Fibroblast of pulmonary artery (primary cell): ENCODE results near the gene XYLT1.

Experiments used
- DNase-seq: peaks from one replicate; pipeline ENCODE4 v3.0.0-alpha.2; 2010; ENCODE audit warnings: low read depth
- H3K4me3 ChIP-seq: replicated peaks from 2 replicates; pipeline ENCODE4 v1.5.1; 2011; ENCODE audit warnings: low read depth, mild to moderate bottlenecking, control low read depth, low read length, moderate library complexity
- TF ChIP-seq, protein P1 (sequence below): IDR thresholded peaks from 2 replicates; pipeline ENCODE4 v1.5.1; 2011; ENCODE audit warnings: mild to moderate bottlenecking, control low read depth, low read length, inconsistent platforms; ENCODE audit errors: missing control alignments

The XYLT1 gene

DNA sequence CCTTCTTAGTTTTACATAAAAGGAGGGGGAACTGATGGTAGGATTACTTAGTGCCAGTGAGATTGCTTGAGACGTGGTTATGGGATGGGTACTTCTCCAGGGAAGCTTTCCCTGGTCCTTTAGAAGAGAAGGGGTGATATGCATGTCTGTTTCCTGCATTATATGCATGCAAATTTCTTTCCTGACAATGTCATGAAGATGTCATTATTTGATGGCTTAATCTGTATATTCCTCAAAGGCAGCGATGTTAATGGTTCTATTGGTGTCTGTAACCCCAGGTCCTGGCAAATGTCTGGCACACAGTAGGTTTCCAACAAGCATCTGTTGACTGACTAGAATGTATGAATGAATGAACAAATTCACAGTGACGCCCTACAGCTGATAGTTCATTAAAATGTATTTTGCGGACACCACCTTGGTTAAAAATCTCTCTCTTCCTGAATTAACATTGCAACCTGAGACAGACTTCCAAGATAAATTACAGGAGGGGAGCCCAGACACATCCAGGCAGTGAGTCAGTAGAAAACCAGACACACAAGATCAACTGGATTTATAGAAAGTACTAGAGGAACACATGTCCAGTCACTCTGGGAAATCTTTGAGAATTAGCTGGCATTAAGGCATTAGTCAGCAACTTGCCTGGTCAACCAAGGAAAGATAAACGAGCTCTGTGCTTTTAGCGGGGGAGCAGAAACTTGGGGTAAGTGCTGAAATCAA, 293.4 kb downstream of the XYLT1 start:
- H3K4me3 ChIP-seq = no peak overlapping the region
- DNase-seq = no peak
- TF ChIP-seq, protein P1, sequence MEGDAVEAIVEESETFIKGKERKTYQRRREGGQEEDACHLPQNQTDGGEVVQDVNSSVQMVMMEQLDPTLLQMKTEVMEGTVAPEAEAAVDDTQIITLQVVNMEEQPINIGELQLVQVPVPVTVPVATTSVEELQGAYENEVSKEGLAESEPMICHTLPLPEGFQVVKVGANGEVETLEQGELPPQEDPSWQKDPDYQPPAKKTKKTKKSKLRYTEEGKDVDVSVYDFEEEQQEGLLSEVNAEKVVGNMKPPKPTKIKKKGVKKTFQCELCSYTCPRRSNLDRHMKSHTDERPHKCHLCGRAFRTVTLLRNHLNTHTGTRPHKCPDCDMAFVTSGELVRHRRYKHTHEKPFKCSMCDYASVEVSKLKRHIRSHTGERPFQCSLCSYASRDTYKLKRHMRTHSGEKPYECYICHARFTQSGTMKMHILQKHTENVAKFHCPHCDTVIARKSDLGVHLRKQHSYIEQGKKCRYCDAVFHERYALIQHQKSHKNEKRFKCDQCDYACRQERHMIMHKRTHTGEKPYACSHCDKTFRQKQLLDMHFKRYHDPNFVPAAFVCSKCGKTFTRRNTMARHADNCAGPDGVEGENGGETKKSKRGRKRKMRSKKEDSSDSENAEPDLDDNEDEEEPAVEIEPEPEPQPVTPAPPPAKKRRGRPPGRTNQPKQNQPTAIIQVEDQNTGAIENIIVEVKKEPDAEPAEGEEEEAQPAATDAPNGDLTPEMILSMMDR = no peak

DNA sequence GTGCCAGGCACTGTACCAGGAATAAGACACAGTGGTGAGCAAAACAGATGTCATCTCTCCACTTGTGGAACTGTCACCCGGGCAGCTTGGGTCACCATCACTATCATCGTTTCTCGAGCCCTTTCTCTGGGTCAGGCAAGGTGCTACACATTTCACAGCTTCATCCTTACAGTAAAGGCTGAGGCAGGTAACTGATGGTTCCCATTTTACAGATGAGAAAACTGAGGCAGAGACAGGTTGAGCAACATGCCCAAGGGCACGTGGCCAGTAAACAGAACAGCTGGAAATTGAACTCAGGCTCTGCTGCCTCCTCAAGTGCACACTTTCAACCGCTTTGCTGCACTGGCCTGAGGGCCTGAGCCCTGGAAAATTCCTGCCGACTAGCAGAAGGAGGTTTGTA, 294.6 kb downstream of the XYLT1 start:
- TF ChIP-seq, protein P1 = no peak
- no peak for DNase-seq

DNA sequence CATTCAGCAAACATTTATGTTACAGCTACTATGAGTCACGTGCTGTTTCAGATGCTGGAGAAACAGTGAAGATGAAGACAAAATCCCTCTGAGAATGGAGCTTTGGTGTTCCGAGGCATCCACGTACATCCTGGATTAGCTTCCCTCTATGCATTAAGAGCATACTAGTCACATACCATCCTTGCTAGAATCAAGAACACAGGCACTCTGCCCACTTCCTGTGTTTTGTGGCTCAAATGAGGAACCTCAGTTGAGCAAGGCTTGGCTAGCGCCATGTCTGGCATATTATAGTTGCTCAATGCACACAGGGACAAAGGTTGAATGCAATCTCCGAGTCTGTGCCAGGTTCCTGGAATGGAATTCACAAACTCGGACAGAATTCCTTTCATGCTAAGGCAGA, 297.5 kb downstream of the XYLT1 start:
- TF ChIP-seq, protein P1 = no peak
- no peak overlapping the region for H3K4me3 ChIP-seq
- DNase-seq = peak; percentile 32

More for the DNA sequence above, 294.6 kb downstream of the XYLT1 start:
- H3K4me3 ChIP-seq = no peak overlapping the region

DNA sequence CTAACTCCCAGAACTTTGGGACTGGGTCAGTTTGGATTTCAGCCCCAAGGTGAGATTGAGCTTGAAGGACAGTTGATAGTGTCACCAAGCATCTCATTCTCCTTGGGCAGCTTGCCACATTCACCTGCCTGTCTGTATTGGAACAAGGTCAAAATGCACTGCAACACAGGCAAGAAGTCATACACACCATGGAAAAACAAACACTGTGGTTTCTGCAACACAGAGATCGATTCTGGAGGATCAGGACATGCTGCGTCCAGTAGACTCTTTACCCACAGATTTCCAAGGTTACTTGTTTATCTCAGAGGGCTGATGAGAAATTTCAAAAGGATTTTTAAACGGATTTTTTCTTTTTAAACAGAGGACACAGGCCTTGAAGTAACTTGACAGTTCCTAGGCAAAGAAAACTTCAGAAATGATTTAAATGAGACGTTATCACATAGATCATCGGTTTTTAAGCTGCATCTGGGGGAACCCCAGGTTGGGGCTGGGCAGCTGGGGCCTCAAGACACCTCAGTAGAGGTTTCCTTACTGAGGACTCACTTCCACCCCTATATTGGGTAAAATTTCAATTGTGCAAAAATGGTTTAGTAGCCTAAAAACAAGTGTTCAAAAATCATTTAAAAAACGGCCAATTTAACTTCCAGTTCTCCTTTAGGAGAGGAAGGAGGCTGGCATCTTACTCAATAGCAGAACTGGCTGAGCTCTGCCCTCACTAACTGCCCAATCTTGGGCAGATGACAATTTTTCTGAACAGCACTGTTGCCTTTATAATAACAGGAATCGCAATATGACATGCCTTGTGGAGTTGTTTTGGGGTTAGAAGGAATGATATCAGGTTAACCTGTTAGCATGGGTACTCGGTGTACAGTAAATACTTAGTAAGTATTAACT, 299.3 kb downstream of the XYLT1 start:
- DNase-seq = no peak
- TF ChIP-seq, protein P1 = no peak
- H3K4me3 ChIP-seq = no peak overlapping the region

DNA sequence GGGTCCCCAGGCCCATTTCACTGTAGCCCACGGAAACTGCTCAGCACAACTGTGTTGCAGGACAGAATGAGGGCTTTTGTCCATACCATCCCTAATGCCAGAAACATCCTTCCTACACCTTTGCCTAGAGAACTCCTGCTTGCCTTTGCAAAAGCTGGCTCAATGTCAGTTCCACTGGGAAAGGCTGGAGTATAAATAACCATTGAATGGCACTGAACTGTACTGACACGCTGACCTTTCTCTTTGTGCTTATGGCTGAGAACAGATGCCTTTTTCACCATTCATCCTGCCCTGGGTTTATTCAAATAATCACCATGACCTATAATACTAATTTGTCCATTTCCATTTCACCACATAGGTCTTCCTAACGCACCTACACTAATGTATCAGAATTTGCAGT, 300.3 kb downstream of the XYLT1 start:
- DNase-seq = no peak
- H3K4me3 ChIP-seq = no peak overlapping the region
- TF ChIP-seq, protein P1 = no peak

DNA sequence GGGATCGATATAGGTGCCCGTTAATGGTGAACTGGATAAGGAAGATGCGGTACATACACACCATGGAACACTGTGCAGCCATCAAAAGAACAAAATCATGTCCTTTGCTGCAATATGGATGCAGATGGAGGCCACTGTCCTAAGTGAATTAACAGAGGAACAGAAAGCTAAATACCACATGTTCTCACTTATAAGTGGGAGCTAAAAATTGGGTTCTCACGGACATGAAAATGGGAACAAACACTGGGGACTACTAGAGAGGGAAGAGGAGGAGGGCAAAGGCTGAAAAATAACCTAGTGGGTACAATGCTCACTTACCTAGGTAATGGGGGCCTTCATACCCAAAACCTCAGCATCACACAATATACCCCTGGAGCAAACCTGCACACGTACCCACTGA, 302.6 kb downstream of the XYLT1 start:
- no peak overlapping the region for H3K4me3 ChIP-seq
- no peak for DNase-seq
- TF ChIP-seq, protein P1 = no peak

DNA sequence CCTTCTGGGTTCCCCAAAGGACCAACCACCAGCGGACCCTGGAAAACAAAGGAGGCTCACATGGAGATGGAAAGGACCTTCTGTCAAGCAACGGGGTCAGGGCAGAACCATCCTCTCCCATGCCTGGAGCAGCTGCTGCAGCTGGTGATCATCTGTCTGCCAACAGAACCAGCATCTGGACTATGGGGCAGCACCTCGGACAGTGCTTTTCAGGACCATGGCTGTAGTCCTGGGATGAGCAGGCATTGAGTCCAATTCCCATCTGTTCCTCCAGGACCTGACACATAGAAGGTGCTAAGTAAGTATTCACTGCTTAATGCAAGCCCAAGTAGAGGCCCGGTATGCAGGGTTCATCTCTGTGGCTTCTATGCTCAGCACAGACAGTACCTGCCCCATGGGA, 304.7 kb downstream of the XYLT1 start:
- TF ChIP-seq, protein P1 = no peak
- DNase-seq = no peak
- H3K4me3 ChIP-seq = no peak overlapping the region
